ENCODE data around the gene CARD14. TPM values are rescaled to one million over a fixed set of nuclear protein-coding genes. Genes with fewer than 3 reads are reported as not detected.
"Not testable (repeated sequence)": the region's sequence is repeated elsewhere in the genome, so short reads cannot be mapped to it uniquely, and the experiment has no call there.

The CARD14 gene
- total RNA-seq, 1 experiment from 2014 or later, result 0.24 TPM

- Mint-ChIP-seq H3K4me1 (no peaks in the 10 kb centered on the region), H3K4me3 (no peak overlapping the region), H3K27me3 (ENCODE audit: low read depth) (no peaks in the 10 kb centered on the region; the same call in 1 of the 2 replicates), H3K9me3 (no peaks in the 10 kb centered on the region), H3K27ac (no peak overlapping the region), H3K36me3 (ENCODE audit: insufficient read depth in 1 of 3, low read depth in 3 of 3) (peaks cover 10 to 44% (median 24%) of the 10 kb centered on the region in 3 experiments)
- Histone ChIP-seq H2BK12ac (ENCODE audit: insufficient read length, low read depth, low read length) (no peak overlapping the region), H3K9me3 (ENCODE audit: control insufficient read depth, low read depth, low read length) (no peaks in the 10 kb centered on the region), H2AK5ac (ENCODE audit: insufficient read length, low read length) (no peak overlapping the region), H3K9ac (ENCODE audit: extremely low read depth, insufficient read length, low read length) (no peak overlapping the region), H4K91ac (ENCODE audit: insufficient read length, low read depth, low read length) (no peak overlapping the region), H3K14ac (ENCODE audit: insufficient read depth, low read length) (no peak overlapping the region), H2BK20ac (ENCODE audit: low read depth, low read length, poor library complexity, severe bottlenecking) (no peak overlapping the region), H2BK5ac (ENCODE audit: insufficient read length, low read length) (no peak overlapping the region), H4K8ac (replicated peaks; ENCODE audit: insufficient read length, low read depth, low read length) (no peak overlapping the region), H3K4ac (ENCODE audit: low read depth, low read length) (no peak overlapping the region), H3K4me2 (ENCODE audit: insufficient read depth, insufficient read length, low read length) (no peak overlapping the region), H3K27ac (ENCODE audit: insufficient read length, low read depth, low read length) (no peak overlapping the region), H4K5ac (ENCODE audit: insufficient read length, low read depth, low read length) (no peak overlapping the region), H3K23me2 (ENCODE audit: insufficient read length, low read depth, low read length, poor library complexity, severe bottlenecking) (no peaks in the 10 kb centered on the region), H3K56ac (ENCODE audit: insufficient read length, low read depth, low read length) (no peak overlapping the region), H2AFZ (ENCODE audit: low read length) (no peak overlapping the region), H2BK15ac (ENCODE audit: low read depth, low read length) (no peak overlapping the region), H3K23ac (ENCODE audit: insufficient read length, low read depth, low read length) (no peak overlapping the region), H3T11ph (ENCODE audit: low read length) (no peak overlapping the region), H3K27me3 (ENCODE audit: insufficient read depth, low read length) (no peaks in the 10 kb centered on the region), H3K18ac (ENCODE audit: insufficient read length, low read depth, low read length) (no peak overlapping the region), H2BK120ac (ENCODE audit: low read depth, low read length, poor library complexity, severe bottlenecking) (no peak overlapping the region), H3K79me2 (ENCODE audit: insufficient read depth, low read length) (no peaks in the 10 kb centered on the region), H3K79me1 (ENCODE audit: insufficient read depth, low read depth, low read length, poor library complexity, severe bottlenecking) (no peaks in the 10 kb centered on the region), H4K20me1 (ENCODE audit: control insufficient read depth, insufficient read depth, insufficient read length) (no peaks in the 10 kb centered on the region), H3K4me1 (ENCODE audit: insufficient read depth, low read length) (no peaks in the 10 kb centered on the region)
- no CpG with 5 or more reads among the region's 26 CpGs for WGBS (ENCODE audit: extremely low coverage, insufficient read length, low lambda C conversion rate)
- TF ChIP-seq CTCF (conservative IDR thresholded peaks at IDR 0.05), result no peak
- no peak for DNase-seq
Observed at GRCh38 chr17:80243526-80244433, 74.0 kb downstream of the CARD14 start.

- H3K27me3 ChIP-seq (ENCODE audit: insufficient read depth, low read length); H3K4me2 ChIP-seq (ENCODE audit: insufficient read depth, insufficient read length, low read length); H3K18ac ChIP-seq (ENCODE audit: insufficient read length, low read depth, low read length); H3K9me3 ChIP-seq (ENCODE audit: control insufficient read depth, low read depth, low read length); H3K79me1 ChIP-seq (ENCODE audit: insufficient read depth, low read depth, low read length, poor library complexity, severe bottlenecking); H3K23ac ChIP-seq (ENCODE audit: insufficient read length, low read depth, low read length); H2BK120ac ChIP-seq (ENCODE audit: low read depth, low read length, poor library complexity, severe bottlenecking); H3K27me3 Mint-ChIP-seq (ENCODE audit: low read depth); H2BK15ac ChIP-seq (ENCODE audit: low read depth, low read length); H2BK5ac ChIP-seq (ENCODE audit: insufficient read length, low read length); H3K9ac ChIP-seq (ENCODE audit: extremely low read depth, insufficient read length, low read length); H3K4me1 Mint-ChIP-seq; H3K27ac Mint-ChIP-seq; H4K91ac ChIP-seq (ENCODE audit: insufficient read length, low read depth, low read length); H3T11ph ChIP-seq (ENCODE audit: low read length); H4K5ac ChIP-seq (ENCODE audit: insufficient read length, low read depth, low read length); H3K79me2 ChIP-seq (ENCODE audit: insufficient read depth, low read length); H3K4me3 Mint-ChIP-seq; H3K23me2 ChIP-seq (ENCODE audit: insufficient read length, low read depth, low read length, poor library complexity, severe bottlenecking); H4K8ac ChIP-seq (replicated peaks; ENCODE audit: insufficient read length, low read depth, low read length); H2AK5ac ChIP-seq (ENCODE audit: insufficient read length, low read length); H2AFZ ChIP-seq (ENCODE audit: low read length); H3K4me1 ChIP-seq (ENCODE audit: insufficient read depth, low read length); H3K14ac ChIP-seq (ENCODE audit: insufficient read depth, low read length); H3K56ac ChIP-seq (ENCODE audit: insufficient read length, low read depth, low read length); H3K9me3 Mint-ChIP-seq; H2BK20ac ChIP-seq (ENCODE audit: low read depth, low read length, poor library complexity, severe bottlenecking); DNase-seq; H2BK12ac ChIP-seq (ENCODE audit: insufficient read length, low read depth, low read length); H3K4ac ChIP-seq (ENCODE audit: low read depth, low read length); H3K27ac ChIP-seq (ENCODE audit: insufficient read length, low read depth, low read length); H4K20me1 ChIP-seq (ENCODE audit: control insufficient read depth, insufficient read depth, insufficient read length): not testable (repeated sequence)
- WGBS (ENCODE audit: extremely low coverage, insufficient read length, low lambda C conversion rate), result no CpG with 5 or more reads among the region's 6 CpGs
- H3K36me3 Mint-ChIP-seq (ENCODE audit: insufficient read depth in 1 of 3, low read depth in 3 of 3), result peaks cover 10 to 46% (median 24%) of the 10 kb centered on the region in 3 experiments
Observed at GRCh38 chr17:80244448-80244847, 74.6 kb downstream of the CARD14 start.
